ENCODE measurements around the gene SCYGR7.

The SCYGR7 gene

DNA sequence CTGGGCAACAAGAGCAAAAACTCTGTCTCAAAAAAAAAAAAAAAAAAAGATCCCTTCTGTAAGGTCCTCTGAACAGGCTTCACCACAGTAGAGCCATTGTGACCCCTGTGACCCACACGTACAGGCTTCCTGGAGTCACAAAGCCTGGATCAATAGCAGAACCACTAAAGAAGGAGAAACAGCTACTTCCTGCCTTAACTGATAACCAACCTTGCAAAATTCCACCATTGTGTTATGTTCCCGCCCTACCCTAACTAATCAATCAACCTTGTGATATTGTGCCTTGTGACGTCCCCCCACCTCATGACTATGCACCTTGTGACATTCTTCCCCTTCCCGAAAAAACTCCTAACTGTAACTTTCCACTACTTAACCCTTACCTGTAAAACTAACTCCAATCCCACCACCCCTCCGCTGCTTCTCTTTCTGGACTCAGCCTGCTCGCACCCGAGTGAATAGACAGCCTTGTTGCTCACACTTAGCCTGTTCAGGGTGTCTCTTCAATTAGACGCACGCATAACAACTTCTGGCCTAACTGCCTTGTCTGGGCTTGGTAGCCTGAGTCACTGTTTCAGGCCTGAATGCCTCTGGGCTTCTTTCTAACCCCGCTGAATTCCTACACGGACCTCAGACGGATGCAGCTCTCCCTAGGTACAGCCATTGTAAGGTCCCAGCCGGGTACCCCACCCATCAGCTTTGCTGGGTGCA lies 31.4 kb downstream of the SCYGR7 start:
- no peak for DNase-seq

DNA sequence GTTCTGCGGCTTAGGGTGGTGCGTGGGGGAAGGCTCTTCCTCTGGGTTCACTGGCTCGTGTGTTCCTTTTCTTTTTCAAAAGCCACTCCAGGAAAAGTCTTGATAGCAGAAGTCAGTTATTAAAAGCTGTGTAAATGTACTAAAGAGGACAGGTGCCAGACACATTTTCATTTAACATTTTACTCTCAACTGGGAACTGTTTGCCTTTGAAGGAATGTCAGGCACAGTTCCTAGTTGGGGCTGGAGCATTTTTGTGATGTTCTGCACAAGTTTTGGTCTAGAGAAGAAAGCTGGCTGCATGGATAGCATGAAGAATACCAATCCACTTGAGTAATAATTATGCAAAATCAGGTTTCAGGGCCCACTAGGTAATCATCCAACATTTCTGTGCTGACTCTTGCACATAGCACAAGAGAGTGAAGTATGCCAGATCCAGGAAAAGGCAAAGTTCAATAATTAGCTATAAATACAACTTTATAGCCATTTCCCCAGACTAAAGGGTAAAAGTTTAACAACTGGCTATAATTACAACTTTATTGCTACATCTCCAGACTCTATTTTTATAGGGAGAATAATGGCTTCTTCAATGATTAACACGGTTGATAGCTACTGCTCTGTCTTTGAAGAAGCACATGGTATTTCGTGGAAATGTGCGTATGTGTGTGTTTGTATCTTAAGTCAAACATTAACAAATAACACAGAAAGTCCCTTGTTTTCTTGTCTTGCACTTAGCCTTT lies 33.8 kb downstream of the SCYGR7 start:
- DNase-seq, result no peak

- DNase-seq, result no peak
These were observed 37.7 kb downstream of the SCYGR7 start for GRCh38 chr2:227765788-227766372.

DNA sequence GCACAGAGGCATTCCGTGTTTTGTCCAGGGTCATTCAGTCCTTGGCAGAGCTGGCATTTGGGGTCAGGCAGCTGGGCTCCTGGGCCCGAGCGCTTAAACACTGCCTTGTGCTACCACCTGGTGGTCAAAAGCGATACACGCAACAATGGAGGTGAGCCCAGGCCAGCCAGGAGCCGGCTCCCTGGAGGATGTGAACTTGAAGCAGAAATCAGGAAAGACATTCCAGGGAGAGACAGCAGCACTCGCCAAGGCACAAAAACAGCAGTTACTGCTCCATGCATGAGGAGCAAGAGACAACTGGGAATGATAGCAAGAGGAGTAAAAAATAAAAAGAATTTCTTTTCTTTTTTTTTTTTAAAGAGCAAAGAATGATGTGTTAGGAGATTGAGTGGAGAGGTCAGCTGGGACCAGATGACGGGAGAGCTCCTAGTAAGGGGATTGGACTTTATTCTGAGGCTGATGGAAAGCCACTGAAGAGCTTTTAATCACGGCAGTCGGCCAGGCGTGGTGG lies 38.3 kb downstream of the SCYGR7 start:
- DNase-seq, result peak; percentile 58

DNA sequence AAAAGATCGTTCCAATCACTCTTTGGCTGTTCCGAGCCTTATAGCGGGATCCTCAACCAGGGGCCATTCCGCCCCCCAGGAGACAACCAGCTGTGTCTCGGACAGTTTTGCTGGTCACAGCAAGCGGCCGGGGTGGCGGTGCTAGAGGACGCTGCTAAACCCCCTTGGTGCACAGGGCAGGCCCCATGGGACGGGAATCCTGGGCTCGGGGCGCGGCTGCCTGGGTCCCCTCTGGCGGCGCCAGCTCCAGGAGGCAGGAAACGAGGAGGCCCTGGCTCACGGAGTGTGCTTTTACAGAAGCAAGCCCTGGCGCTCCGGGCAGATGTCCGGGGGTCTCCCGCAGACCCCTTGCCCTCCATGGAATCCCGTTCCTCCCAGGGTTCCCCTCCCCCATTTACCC lies 39.7 kb downstream of the SCYGR7 start:
- DNase-seq, result no peak

- no peak for DNase-seq
These were observed 44.1 kb downstream of the SCYGR7 start for GRCh38 chr2:227772197-227772661.

DNA sequence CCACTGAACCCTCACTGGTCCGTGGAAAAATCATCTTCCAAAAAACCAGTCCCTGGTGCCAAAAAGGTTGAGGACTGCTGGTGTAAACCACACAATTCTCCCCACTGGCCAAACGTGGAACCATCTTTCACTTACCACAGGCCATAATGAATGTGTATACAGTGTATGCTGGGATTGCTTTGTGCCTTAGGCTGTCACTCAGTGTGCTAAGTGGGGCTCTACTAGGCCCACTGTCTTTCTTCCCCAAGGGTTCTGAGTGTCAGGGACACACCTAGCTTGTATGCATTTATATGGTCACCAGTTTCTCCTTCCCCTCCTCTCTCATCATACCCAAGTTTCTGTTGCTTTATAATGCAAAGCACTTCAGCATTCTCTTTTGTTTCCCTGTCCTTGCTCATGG lies 44.8 kb downstream of the SCYGR7 start:
- DNase-seq, result no peak

- DNase-seq, result no peak
These were observed 46.0 kb downstream of the SCYGR7 start for GRCh38 chr2:227774011-227774624.

DNA sequence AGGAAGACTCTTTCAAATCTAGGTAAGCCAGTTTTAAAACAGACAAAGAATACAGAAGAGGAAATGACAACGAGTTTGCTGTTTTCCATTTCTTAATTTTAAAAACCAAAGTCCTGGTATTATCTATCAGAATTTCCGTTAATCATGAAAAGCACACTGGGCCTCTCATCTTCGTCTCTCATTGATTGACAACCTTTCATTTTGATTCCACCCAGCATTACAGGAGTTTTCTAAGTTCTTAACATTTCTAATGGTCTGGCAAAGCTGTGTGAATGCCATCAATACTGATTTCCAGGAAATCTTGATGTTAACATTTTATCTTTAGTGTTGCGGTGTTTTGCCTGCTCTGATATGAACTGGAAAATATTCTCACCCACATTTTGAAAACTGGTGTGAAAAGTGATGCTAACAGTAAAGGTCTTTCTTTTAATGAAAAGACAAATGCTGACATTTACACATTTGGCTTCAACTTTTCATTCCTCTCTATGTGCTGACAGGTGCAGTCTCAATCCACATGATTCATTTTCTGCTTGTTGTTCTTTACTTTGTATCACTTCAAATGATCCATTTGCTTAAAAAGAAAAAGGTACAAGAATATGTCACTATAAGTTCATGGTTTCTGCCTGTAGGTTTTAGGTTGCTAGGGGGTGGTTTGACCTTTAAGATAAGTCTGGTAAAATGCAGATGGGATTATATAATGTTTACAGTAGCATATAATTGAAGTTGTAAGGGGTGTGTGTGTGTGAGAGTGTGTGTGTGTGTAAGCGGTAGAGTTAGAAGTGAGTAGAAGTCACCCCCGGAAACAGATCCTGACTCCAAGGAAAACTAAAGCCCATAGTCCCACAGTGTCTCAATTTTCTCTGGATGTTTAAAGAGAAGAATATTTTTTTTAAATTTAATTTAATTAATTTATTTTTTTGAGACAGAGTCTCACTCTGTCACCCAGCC lies 47.0 kb downstream of the SCYGR7 start:
- no peak for DNase-seq

Data from stimulated activated CD4-positive, alpha-beta T cell treated with anti-CD3 and anti-CD28 coated beads, Interleukin-4, amount 100 ng/mL, for 1 hour (primary cell).